Smooth muscle cell (in vitro differentiated cells): ENCODE measurements around the gene IVL. TPM values are rescaled to one million over a fixed set of nuclear protein-coding genes. Genes with fewer than 3 reads are reported as not detected.

Experiments used
- DNase-seq: peaks from one replicate; lab custom pipeline; 2025; ENCODE audit not compliant: unreplicated experiment; lab: John Stamatoyannopoulos, UW
- H2AFZ ChIP-seq: fragments of 200-600 bp; sonication (generic); 2 replicates; pipeline ENCODE4 v1.6.0; 2016; ENCODE audit warnings: antibody characterized with exemption, low read depth, mild to moderate bottlenecking
- H3F3A ChIP-seq: fragments of 200-600 bp; sonication (generic); 2 replicates; pipeline ENCODE4 v1.6.0; 2017; ENCODE audit warnings: antibody characterized with exemption, low read depth
- H3K27ac ChIP-seq: fragments of 200-600 bp; sonication (generic); 2 replicates; pipeline ENCODE4 v1.5.1; 2016; ENCODE audit warnings: low read depth, mild to moderate bottlenecking
- H3K27me3 ChIP-seq: fragments of 200-600 bp; sonication (generic); 2 replicates; pipeline ENCODE4 v1.6.1; 2016; ENCODE audit warnings: low read depth, mild to moderate bottlenecking
- H3K36me3 ChIP-seq: fragments of 200-600 bp; sonication (generic); 2 replicates; pipeline ENCODE4 v1.5.1; 2016; ENCODE audit warnings: low read depth
- H3K4me1 ChIP-seq: fragments of 200-600 bp; sonication (generic); 2 replicates; pipeline ENCODE4 v1.5.1; 2016; ENCODE audit warnings: low read depth
- H3K4me2 ChIP-seq: fragments of 200-600 bp; sonication (generic); 2 replicates; pipeline ENCODE4 v1.6.0; 2016; ENCODE audit warnings: mild to moderate bottlenecking
- H3K4me3 ChIP-seq: fragments of 200-600 bp; sonication (generic); 2 replicates; pipeline ENCODE4 v1.5.1; 2016; ENCODE audit warnings: mild to moderate bottlenecking
- H3K79me2 ChIP-seq: fragments of 200-600 bp; sonication (generic); 2 replicates; pipeline ENCODE4 v1.6.0; 2016; ENCODE audit warnings: low read depth, mild to moderate bottlenecking
- H3K9ac ChIP-seq: fragments of 200-600 bp; sonication (generic); 2 replicates; pipeline ENCODE4 v1.6.0; 2016; ENCODE audit warnings: low read depth
- H3K9me3 ChIP-seq: fragments of 200-600 bp; sonication (generic); replicated peaks from 2 replicates; pipeline ENCODE4 v1.5.1; 2016; ENCODE audit warnings: low read depth
- H4K20me1 ChIP-seq: fragments of 200-600 bp; sonication (generic); 2 replicates; pipeline ENCODE4 v1.6.0; 2016; ENCODE audit warnings: low read depth
- CTCF ChIP-seq: fragments of 200-600 bp; sonication (generic); IDR thresholded peaks from 2 replicates; pipeline ENCODE4 v1.5.1; 2017; ENCODE audit warnings: borderline replicate concordance, mild to moderate bottlenecking, antibody characterized with exemption; ENCODE audit not compliant: insufficient read depth, poor library complexity, severe bottlenecking
- WGBS: methylation state at CpG from one replicate; pipeline ENCODE4 v1.1.7; 2016; ENCODE audit warnings: low lambda C conversion rate; 5-methylcytosine and 5-hydroxymethylcytosine counted together
- polyA plus RNA-seq: library from polyadenylated mRNA; unstranded; fragments of >200 nt; fragmentation: Nextera tagmentation; extraction: Ambion mirVana; gene quantifications from 2 replicates; pipeline ENCODE4 v1.2.1, GENCODE V29; 2016
- total RNA-seq: library from RNA; depleted of rRNA; stranded (reverse); fragments of >200 nt; gene quantifications from 2 replicates; pipeline ENCODE4 v1.2.3, GENCODE V29; 2014

IVL gene
- total RNA-seq: 0.67 and 0.94 TPM in 2 replicates
- 0.45 and 0.47 TPM in 2 replicates for polyA plus RNA-seq

GRCh38 chr1:152907686-152908601 lies at the start of gene IVL:
Gene IVL (plus strand): TSS chr1:152908546. CDS start chr1:152909798, 1,252 bp downstream.
- H3K4me2 ChIP-seq: no peak within 1 kb of the TSS
- H3K4me1 ChIP-seq: no peaks in the 10 kb centered on the region
- TF ChIP-seq CTCF: no peak
- H3K79me2 ChIP-seq: no peaks in the 10 kb centered on the region
- no peaks in the 10 kb centered on the region for H3K27me3 ChIP-seq
- no peak within 1 kb of the TSS for H3K4me3 ChIP-seq
- H3K27ac ChIP-seq: no peak within 1 kb of the TSS
- H3F3A ChIP-seq: no peaks in the 10 kb centered on the region
- 67% methylated on average over 4 of the region's 4 CpGs for WGBS
- H3K36me3 ChIP-seq: no peaks in the 10 kb centered on the region
- H3K9me3 ChIP-seq: peaks cover 4% of the 10 kb centered on the region
- no peak for DNase-seq
- no peak within 1 kb of the TSS for H2AFZ ChIP-seq
- no peaks in the 10 kb centered on the region for H4K20me1 ChIP-seq
- H3K9ac ChIP-seq: no peak within 1 kb of the TSS

- H3K9me3 ChIP-seq: peaks cover 16% of the 10 kb centered on the region
- no peaks in the 10 kb centered on the region for H3K4me1 ChIP-seq
- H4K20me1 ChIP-seq: no peaks in the 10 kb centered on the region
- H3K27ac ChIP-seq: no peak within 1 kb of the TSS
- no peaks in the 10 kb centered on the region for H3F3A ChIP-seq
- H3K4me2 ChIP-seq: no peak within 1 kb of the TSS
- no peaks in the 10 kb centered on the region for H3K27me3 ChIP-seq
- no peak within 1 kb of the TSS for H3K4me3 ChIP-seq
- no peak within 1 kb of the TSS for H3K9ac ChIP-seq
- TF ChIP-seq CTCF: no peak
- H2AFZ ChIP-seq: no peak within 1 kb of the TSS
- no peaks in the 10 kb centered on the region for H3K79me2 ChIP-seq
- no peaks in the 10 kb centered on the region for H3K36me3 ChIP-seq
- 65% methylated on average over 3 of the region's 3 CpGs for WGBS
- no peak for DNase-seq
Observed at GRCh38 chr1:152859696-152860095, 48.6 kb upstream of the IVL start, which contains the start of gene LCE7A. Gene LCE7A (plus strand): TSS chr1:152859996. CDS start chr1:152860698, 702 bp downstream.

GRCh38 chr1:152860129-152860528 lies 48.2 kb upstream of the IVL start:
- Histone ChIP-seq H3K9ac (no peak overlapping the region), H3K4me3 (no peak overlapping the region), H3K36me3 (no peaks in the 10 kb centered on the region), H3F3A (no peaks in the 10 kb centered on the region), H3K27me3 (no peaks in the 10 kb centered on the region), H3K79me2 (no peaks in the 10 kb centered on the region), H3K4me1 (no peaks in the 10 kb centered on the region), H2AFZ (no peak overlapping the region), H3K27ac (no peak overlapping the region), H4K20me1 (no peaks in the 10 kb centered on the region), H3K9me3 (peaks cover 16% of the 10 kb centered on the region), H3K4me2 (no peak overlapping the region)
- WGBS: 58% methylated on average over 3 of the region's 3 CpGs
- no peak for TF ChIP-seq CTCF
- DNase-seq: no peak
